Body of pancreas (tissue), 4 donors: ENCODE results near the gene TCF12.

Experiments used
- POLR2A ChIP-seq, 3 donors: fragments of 450-650 bp; IDR thresholded peaks; one replicate each; pipeline ENCODE4 v1.6.1; 2016; ENCODE audit warnings: antibody characterized with exemption in 3 of 3, mild to moderate bottlenecking in 2 of 3
- TF ChIP-seq, protein P1 (sequence below), 7 experiments: fragments of 450-650 bp in 4 of 7; fragments of 200-600 bp in 3 of 7; sonication (generic) in 3 of 7; IDR thresholded peaks; one replicate each; pipeline ENCODE4 v1.5.1; 2016 to 2019; ENCODE audit warnings: antibody characterized with exemption in 7 of 7

- TF ChIP-seq, protein P1, sequence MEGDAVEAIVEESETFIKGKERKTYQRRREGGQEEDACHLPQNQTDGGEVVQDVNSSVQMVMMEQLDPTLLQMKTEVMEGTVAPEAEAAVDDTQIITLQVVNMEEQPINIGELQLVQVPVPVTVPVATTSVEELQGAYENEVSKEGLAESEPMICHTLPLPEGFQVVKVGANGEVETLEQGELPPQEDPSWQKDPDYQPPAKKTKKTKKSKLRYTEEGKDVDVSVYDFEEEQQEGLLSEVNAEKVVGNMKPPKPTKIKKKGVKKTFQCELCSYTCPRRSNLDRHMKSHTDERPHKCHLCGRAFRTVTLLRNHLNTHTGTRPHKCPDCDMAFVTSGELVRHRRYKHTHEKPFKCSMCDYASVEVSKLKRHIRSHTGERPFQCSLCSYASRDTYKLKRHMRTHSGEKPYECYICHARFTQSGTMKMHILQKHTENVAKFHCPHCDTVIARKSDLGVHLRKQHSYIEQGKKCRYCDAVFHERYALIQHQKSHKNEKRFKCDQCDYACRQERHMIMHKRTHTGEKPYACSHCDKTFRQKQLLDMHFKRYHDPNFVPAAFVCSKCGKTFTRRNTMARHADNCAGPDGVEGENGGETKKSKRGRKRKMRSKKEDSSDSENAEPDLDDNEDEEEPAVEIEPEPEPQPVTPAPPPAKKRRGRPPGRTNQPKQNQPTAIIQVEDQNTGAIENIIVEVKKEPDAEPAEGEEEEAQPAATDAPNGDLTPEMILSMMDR (IDR thresholded peaks at IDR 0.05) = no peak
- TF ChIP-seq POLR2A (IDR thresholded peaks at IDR 0.05) = no peak
These were observed 50.4 kb downstream of the TCF12 start for GRCh38 chr15:56968821-56969220.
